Tibial artery (tissue), 4 donors: ENCODE measurements around the gene COQ5.

Experiments used
- DNase-seq, 2 donors: peaks; one replicate each; pipeline ENCODE4 v3.0.0-alpha.2; 2019
- H3K27ac ChIP-seq, 2 donors: fragments of 200-600 bp; sonication (generic) in 1 of 2; 1 replicate in 1 of 2; 2 replicates in 1 of 2; pipeline ENCODE4 v1.5.1; 2018 to 2019; ENCODE audit warnings: mild to moderate bottlenecking in 1 of 2
- H3K27me3 ChIP-seq, 2 donors: fragments of 200-600 bp; sonication (generic) in 1 of 2; one replicate each; pipeline versions ENCODE4 v1.5.1 to v1.6.0; 2016 to 2019
- H3K36me3 ChIP-seq, 3 donors: fragments of 200-600 bp; sonication (generic) in 2 of 3; one replicate each; pipeline ENCODE4 v1.5.1; 2016 to 2019; ENCODE audit warnings: mild to moderate bottlenecking in 2 of 3
- H3K4me1 ChIP-seq, 4 donors: fragments of 200-600 bp; sonication (generic) in 2 of 4; 1 replicate in 3 of 4; 2 replicates in 1 of 4; pipeline ENCODE4 v1.5.1; 2016 to 2019
- H3K4me3 ChIP-seq, 2 donors: fragments of 200-600 bp; sonication (generic) in 1 of 2; 1 replicate in 1 of 2; 2 replicates in 1 of 2; pipeline ENCODE4 v1.5.1; 2018 to 2019; ENCODE audit warnings: mild to moderate bottlenecking in 2 of 2
- H3K9me3 ChIP-seq, 3 donors: fragments of 200-600 bp; sonication (generic) in 1 of 3; one replicate each; pipeline ENCODE4 v1.5.1; 2016 to 2019
- CTCF ChIP-seq, 2 experiments: fragments of 200-600 bp in 1 of 2; fragments of 450-650 bp in 1 of 2; IDR thresholded peaks; one replicate each; pipeline ENCODE4 v1.5.1; 2017 to 2019; ENCODE audit warnings: antibody characterized with exemption in 2 of 2, mild to moderate bottlenecking in 1 of 2, moderate library complexity in 1 of 2
- intact Hi-C: fragments of 100-400 bp; cut with DNase I; formaldehyde crosslinking; loops from one replicate; pipeline ENCODE4 v1.15.0; 2023; ENCODE audit warnings: low total_unique reads

The COQ5 gene

GRCh38 chr12:120453977-120454376 lies 75.0 kb downstream of the COQ5 start:
- H3K36me3 ChIP-seq = peaks cover 19 to 82% (median 45%) of the 10 kb centered on the region in 3 donors

More at GRCh38 chr12:120453977-120454376, 75.0 kb downstream of the COQ5 start:
- H3K27me3 ChIP-seq = no peaks in the 10 kb centered on the region
- H3K4me1 ChIP-seq = no peaks in the 10 kb centered on the region
- no peaks in the 10 kb centered on the region for H3K9me3 ChIP-seq
- intact Hi-C loops = no loop called here
- no peak overlapping the region for H3K4me3 ChIP-seq
- no peak for DNase-seq
- peak; percentile 27 to 52 for TF ChIP-seq CTCF (IDR thresholded peaks at IDR 0.05)
- H3K27ac ChIP-seq = no peak overlapping the region
